Activated CD4-positive, alpha-beta memory T cell treated with anti-CD3 and anti-CD28 coated beads, Interleukin-2, amount 10 ng/mL, durations not matched to agents 7 days and 5 days (primary cell): Measurements from ENCODE around the gene FBXL2. TPM values are rescaled to one million over a fixed set of nuclear protein-coding genes. Genes with fewer than 3 reads are reported as not detected.
"Not testable (repeated sequence)": the region's sequence is repeated elsewhere in the genome, so short reads cannot be mapped to it uniquely, and the experiment has no call there.

ENCODE experiments used
- CTCF ChIA-PET: fragments of 350-600 bp; sonication (Branson Sonifier 250); formaldehyde crosslinking; loops from one replicate; lab custom pipeline; 2021; ENCODE audit warnings: antibody characterized with exemption, inconsistent platforms; lab: Charles Lee
- POLR2A ChIA-PET: fragments of 350-600 bp; sonication (Branson Sonifier 250); formaldehyde crosslinking; loops from one replicate; lab custom pipeline; 2021; ENCODE audit warnings: antibody characterized with exemption; lab: Charles Lee
- DNase-seq: peaks from one replicate; pipeline ENCODE4 v3.0.0-alpha.2; 2020
- H3K27ac Mint-ChIP-seq: one replicate; pipeline ENCODE4 v1.8.0; 2021; ENCODE audit warnings: mild to moderate bottlenecking, mixed read lengths
- H3K27me3 Mint-ChIP-seq: one replicate; pipeline ENCODE4 v1.8.0; 2021; ENCODE audit warnings: mixed read lengths
- H3K36me3 Mint-ChIP-seq: one replicate; pipeline ENCODE4 v1.8.0; 2021; ENCODE audit warnings: low read depth, mixed read lengths
- H3K4me1 Mint-ChIP-seq: one replicate; pipeline ENCODE4 v1.8.0; 2021; ENCODE audit warnings: mixed read lengths
- H3K4me3 Mint-ChIP-seq: one replicate; pipeline ENCODE4 v1.8.0; 2021; ENCODE audit warnings: mild to moderate bottlenecking, mixed read lengths
- H3K9me3 Mint-ChIP-seq: one replicate; pipeline ENCODE4 v1.8.0; 2021; ENCODE audit warnings: mixed read lengths
- total RNA-seq, 2 experiments: library from RNA; stranded (reverse); gene quantifications; one replicate each; pipeline ENCODE4 v1.2.3, GENCODE V29; 2021

Gene FBXL2
- total RNA-seq, 2 experiments from 2014 or later = not detected

DNA sequence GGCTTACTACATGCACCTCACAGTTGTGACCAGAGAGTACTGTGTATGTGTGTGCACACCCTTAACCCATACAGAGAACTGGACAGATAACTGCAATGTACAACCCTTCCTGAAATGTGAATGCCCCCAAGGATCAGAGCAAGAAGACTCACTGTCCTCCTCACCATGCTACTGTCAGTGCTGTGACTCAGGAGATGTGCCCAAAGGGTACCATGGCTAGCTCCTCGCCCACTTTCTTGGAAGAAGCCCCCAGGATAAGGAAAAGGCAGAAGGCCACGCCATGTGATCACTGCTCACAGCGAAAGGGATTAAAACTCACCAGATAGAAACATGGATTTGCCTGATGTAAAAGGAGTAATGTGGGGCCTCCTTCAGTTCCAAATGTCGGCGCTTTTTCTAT is 121.2 kb downstream of the FBXL2 start:
- H3K27ac Mint-ChIP-seq = no peak overlapping the region

DNA sequence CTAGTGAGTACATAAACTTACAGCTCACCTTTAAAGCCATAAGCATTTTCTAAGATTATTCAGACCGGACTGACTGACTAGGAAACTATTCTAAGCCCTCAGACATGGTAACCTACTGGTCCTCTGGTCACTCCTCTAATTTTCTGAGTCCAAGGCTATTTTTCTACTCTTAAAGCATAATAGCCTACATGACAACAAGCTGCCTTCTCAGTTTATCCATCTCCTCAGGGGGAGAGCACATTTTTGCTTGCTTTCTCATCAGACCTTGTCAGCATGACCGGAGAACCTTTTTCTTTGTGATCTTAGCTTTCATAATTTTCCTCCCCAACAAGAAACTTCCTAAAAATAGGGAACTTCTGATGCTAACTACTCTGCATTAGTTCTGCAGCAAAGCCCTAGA is 124.5 kb downstream of the FBXL2 start:
- DNase-seq = no peak
- no peaks in the 10 kb centered on the region for H3K9me3 Mint-ChIP-seq
- CTCF ChIA-PET = interaction anchor here (2.0 kb wide), 1 partner anchor 29 kb away, joined by 7 read pairs; no protein-coding TSS in a partner anchor
- POLR2A ChIA-PET = interaction anchor here (1.5 kb wide), 1 partner anchor 17 kb away, joined by 5 read pairs; no protein-coding TSS in a partner anchor
- H3K36me3 Mint-ChIP-seq = peaks cover 56% of the 10 kb centered on the region
- H3K4me3 Mint-ChIP-seq = no peak overlapping the region
- no peak overlapping the region for H3K27ac Mint-ChIP-seq
- no peaks in the 10 kb centered on the region for H3K27me3 Mint-ChIP-seq
- H3K4me1 Mint-ChIP-seq = no peaks in the 10 kb centered on the region

More for the DNA sequence above, 121.2 kb downstream of the FBXL2 start:
- Mint-ChIP-seq H3K4me1 (no peaks in the 10 kb centered on the region), H3K9me3 (no peaks in the 10 kb centered on the region), H3K4me3 (no peak overlapping the region), H3K27me3 (no peaks in the 10 kb centered on the region), H3K36me3 (peaks cover 70% of the 10 kb centered on the region)
- no peak for DNase-seq
- ChIA-PET CTCF (no interaction called here), POLR2A (no interaction called here)

DNA sequence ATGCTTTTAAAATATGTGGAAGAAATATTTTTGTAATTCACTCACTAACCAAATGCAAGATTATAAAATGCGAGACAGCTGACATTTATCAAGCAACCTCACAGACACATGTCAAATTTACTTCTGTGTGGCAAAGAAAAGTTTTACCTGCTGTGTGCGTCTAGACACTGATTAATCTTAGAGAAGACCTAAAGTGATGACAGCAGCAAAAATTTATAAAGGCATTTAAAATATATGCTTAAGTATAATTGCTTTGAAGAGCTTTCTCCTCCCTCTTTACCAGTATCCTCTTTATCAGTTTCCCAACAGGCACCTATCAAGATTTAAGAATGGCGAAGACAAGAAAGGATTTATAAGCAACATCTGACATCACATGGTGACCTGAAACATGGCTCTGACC is 125.7 kb downstream of the FBXL2 start:
- Mint-ChIP-seq H3K9me3 (no peaks in the 10 kb centered on the region), H3K27me3 (no peaks in the 10 kb centered on the region), H3K36me3 (peaks cover 58% of the 10 kb centered on the region), H3K4me1 (no peaks in the 10 kb centered on the region), H3K27ac (no peak overlapping the region), H3K4me3 (no peak overlapping the region)
- DNase-seq = no peak
- POLR2A ChIA-PET = no interaction called here
- CTCF ChIA-PET = no interaction called here

DNA sequence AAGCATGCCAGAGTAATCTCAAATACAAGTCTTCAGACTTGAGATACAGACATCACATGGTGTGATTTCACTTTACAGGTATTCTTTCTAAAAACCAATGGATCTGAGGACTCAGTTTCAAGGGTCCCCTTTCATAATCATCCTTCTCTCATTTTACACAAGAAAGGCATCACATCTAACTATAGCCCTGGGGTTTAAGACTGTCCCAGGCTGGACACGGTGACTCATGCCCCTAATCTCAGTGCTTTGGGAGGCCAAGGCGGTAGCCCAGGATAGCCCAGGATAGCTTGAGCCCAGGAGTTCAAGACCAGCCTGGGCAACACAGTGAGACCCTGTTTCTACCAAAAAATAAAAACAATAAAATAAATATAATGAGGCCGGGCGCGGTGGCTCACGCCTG is 126.5 kb downstream of the FBXL2 start:
- Mint-ChIP-seq H3K27ac (no peak overlapping the region), H3K9me3 (no peaks in the 10 kb centered on the region), H3K27me3 (no peaks in the 10 kb centered on the region), H3K4me3 (no peak overlapping the region), H3K4me1 (no peaks in the 10 kb centered on the region), H3K36me3 (peaks cover 59% of the 10 kb centered on the region)
- no peak for DNase-seq
- CTCF ChIA-PET = no interaction called here
- POLR2A ChIA-PET = no interaction called here

DNA sequence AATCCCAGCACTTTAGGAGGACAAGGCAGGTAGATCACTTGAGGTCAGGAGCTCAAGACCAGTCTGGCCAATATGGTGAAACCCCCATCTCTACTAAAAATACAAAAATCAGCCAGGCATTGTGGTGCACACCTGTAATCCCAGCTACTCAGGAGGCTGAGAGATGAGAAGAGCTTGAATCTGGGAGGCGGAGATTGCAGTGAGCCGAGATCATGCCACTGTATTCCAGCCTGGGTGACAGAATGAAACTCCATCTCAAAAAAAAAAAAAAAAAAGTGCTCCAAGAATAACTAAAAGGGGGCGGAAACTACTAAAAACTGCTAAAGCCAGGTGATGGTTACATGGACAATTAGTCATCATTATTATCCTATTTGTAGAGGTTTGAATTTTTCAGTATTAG is 133.6 kb downstream of the FBXL2 start:
- H3K27ac Mint-ChIP-seq, DNase-seq, H3K4me1 Mint-ChIP-seq, H3K27me3 Mint-ChIP-seq, CTCF ChIA-PET, H3K9me3 Mint-ChIP-seq, H3K4me3 Mint-ChIP-seq: not testable (repeated sequence)
- POLR2A ChIA-PET = interaction anchor here (1.3 to 1.4 kb wide), 2 partner anchors 28 to 30 kb away, joined by 3 read pairs; no protein-coding TSS in a partner anchor
- peaks cover 66% of the 10 kb centered on the region for H3K36me3 Mint-ChIP-seq

DNA sequence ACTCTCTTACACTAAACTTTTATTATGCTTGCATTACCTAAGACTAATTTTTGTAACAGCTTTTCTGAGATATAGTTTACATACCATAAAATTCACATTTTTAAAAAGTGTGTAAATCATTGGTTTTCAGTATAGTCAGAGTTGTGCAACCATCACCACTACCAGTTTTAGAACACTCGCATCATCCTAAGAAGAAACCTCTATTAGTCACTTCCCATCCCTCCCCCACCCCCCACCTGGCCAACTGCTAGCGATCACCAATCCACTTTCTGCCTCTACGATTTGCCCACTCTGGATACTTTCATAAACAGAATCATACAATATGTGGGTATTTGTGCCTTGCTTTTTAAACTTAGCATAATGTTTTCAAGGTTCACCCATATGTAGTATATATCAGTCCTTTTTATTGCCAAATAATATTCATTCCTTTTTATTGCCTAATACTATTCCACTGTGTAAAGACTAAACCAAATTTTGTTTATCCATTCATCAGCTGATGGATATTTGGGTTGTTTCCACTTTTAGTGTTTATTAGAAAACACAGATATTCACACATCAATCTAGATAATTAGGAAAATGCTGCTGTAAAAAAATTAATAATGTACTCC is 139.9 kb downstream of the FBXL2 start:
- H3K4me1 Mint-ChIP-seq = peaks cover 21% of the 10 kb centered on the region
- no peak overlapping the region for H3K4me3 Mint-ChIP-seq
- H3K27ac Mint-ChIP-seq = peak overlapping the region; percentile 11
- peaks cover 76% of the 10 kb centered on the region for H3K36me3 Mint-ChIP-seq
- POLR2A ChIA-PET = interaction anchor here (1.5 kb wide), 1 partner anchor 22 kb away, joined by 3 read pairs; no protein-coding TSS in a partner anchor
- H3K9me3 Mint-ChIP-seq = peaks cover 4% of the 10 kb centered on the region
- H3K27me3 Mint-ChIP-seq = no peaks in the 10 kb centered on the region
- DNase-seq = no peak
- CTCF ChIA-PET = no interaction called here

DNA sequence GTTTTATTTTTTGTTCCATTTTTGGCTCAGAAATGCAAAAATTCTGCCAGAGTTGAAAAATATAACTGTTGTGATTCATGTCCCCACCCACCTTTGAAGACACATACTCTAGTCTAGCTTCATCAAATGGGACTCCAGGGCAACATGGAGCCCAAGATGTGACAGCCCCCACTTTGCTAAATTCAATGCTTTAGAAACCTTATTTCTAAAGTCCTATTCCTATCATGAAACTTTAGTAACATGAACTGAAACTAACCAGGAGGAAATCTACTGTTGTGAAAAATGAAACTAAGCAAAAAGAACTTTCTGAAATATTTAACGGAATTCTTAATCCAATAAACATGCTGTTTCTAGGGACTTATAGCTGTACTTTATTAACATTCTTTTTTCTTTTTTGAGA is 142.7 kb downstream of the FBXL2 start:
- H3K4me3 Mint-ChIP-seq = no peak overlapping the region
- peaks cover 71% of the 10 kb centered on the region for H3K36me3 Mint-ChIP-seq
- DNase-seq = no peak
- CTCF ChIA-PET = no interaction called here
- no peaks in the 10 kb centered on the region for H3K27me3 Mint-ChIP-seq
- POLR2A ChIA-PET = interaction anchor here (0.8 to 2.2 kb wide), 3 partner anchors 15 to 21 kb away, joined by 3 to 7 read pairs (median 6); partner anchors contain the start of gene UBP1
- peaks cover 4% of the 10 kb centered on the region for H3K9me3 Mint-ChIP-seq
- H3K4me1 Mint-ChIP-seq = peaks cover 21% of the 10 kb centered on the region
- H3K27ac Mint-ChIP-seq = peak overlapping the region; percentile 44

- POLR2A ChIA-PET = interaction anchor here (2.2 kb wide), 1 partner anchor 18 kb away, joined by 7 read pairs; no protein-coding TSS in a partner anchor
- no peak for DNase-seq
- peaks cover 21% of the 10 kb centered on the region for H3K4me1 Mint-ChIP-seq
- H3K4me3 Mint-ChIP-seq = no peak overlapping the region
- H3K27me3 Mint-ChIP-seq = no peaks in the 10 kb centered on the region
- no peak overlapping the region for H3K27ac Mint-ChIP-seq
- CTCF ChIA-PET = no interaction called here
- peaks cover 4% of the 10 kb centered on the region for H3K9me3 Mint-ChIP-seq
- H3K36me3 Mint-ChIP-seq = peaks cover 65% of the 10 kb centered on the region
Measured at GRCh38 chr3:33420966-33421365, 143.7 kb downstream of the FBXL2 start.

DNA sequence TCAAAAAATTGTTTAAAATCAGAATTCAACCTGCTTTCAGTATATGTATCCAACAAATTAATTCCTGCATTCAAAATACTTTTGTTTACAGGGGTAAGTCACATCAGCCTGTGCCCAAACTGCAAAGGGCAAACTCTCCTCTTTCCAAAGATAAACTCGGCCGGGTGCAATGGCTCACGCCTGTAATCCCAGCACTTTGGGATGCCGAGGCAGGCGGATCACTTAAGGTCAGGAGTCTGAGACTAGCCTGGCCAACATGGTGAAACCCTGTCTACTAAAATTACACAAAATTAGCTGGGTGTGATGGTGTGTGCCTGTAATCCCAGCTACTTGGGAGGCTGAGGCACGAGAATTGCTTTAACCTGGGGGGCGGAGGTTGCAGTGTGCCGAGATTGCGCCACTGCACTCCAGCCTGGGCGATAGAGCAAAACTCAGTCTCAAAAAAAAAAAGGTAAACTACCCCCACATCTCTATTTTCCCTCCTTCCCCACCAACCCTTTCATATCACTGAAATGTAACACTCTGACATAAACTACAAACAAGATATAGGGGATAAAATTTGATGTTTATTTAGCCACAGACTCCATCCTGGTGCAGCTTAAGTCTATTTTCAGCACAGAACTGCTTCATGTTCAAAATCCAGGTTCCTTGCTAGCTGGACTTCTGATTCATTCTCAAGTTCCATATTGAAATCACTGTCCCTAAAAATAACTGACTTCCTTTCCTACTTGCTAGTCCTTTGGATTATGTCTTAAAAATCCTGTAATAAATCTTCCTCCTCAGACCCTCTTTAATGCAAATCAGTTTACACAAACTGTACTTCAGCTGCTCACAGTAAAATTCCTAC is 147.6 kb downstream of the FBXL2 start:
- Mint-ChIP-seq H3K9me3 (peaks cover 2% of the 10 kb centered on the region), H3K27me3 (no peaks in the 10 kb centered on the region), H3K27ac (no peak overlapping the region), H3K4me1 (peaks cover 29% of the 10 kb centered on the region), H3K4me3 (no peak overlapping the region), H3K36me3 (peaks cover 36% of the 10 kb centered on the region)
- POLR2A ChIA-PET = interaction anchor here (4.4 kb wide), 1 partner anchor 14 kb away, joined by 21 read pairs; the partner anchor contains the start of gene UBP1
- DNase-seq = no peak
- CTCF ChIA-PET = no interaction called here

GRCh38 chr3:33425453-33425852 is 148.2 kb downstream of the FBXL2 start:
- ChIA-PET CTCF (no interaction called here), POLR2A (interaction anchor here (4.4 kb wide), 1 partner anchor 13 kb away, joined by 21 read pairs; the partner anchor contains the start of gene UBP1)
- DNase-seq = no peak
- H3K9me3 Mint-ChIP-seq = peaks cover 2% of the 10 kb centered on the region
- H3K27ac Mint-ChIP-seq = no peak overlapping the region
- peaks cover 33% of the 10 kb centered on the region for H3K36me3 Mint-ChIP-seq
- peaks cover 32% of the 10 kb centered on the region for H3K4me1 Mint-ChIP-seq
- no peaks in the 10 kb centered on the region for H3K27me3 Mint-ChIP-seq
- no peak overlapping the region for H3K4me3 Mint-ChIP-seq

DNA sequence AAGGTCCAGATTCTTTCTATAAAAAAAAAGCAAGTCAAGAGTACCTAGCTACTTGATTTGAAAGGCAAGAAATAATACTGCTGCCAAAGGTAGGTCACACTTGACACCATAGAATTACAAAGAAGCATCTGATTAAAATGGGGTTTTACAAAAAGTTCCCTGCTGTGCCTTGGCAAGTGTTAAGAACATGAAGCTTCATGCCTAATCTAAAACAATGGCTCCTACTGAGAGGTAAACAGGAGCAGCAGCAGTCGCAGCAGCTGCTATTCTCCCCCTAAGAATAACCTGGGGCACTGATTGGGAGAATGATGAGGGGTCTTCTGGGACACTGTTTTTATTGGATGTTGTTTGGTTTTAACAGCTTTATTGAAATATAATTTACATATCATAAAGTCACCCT is 148.8 kb downstream of the FBXL2 start:
- peaks cover 29% of the 10 kb centered on the region for H3K36me3 Mint-ChIP-seq
- POLR2A ChIA-PET = interaction anchor here (4.4 kb wide), 1 partner anchor 13 kb away, joined by 21 read pairs; the partner anchor contains the start of gene UBP1
- no peak overlapping the region for H3K27ac Mint-ChIP-seq
- peaks cover 37% of the 10 kb centered on the region for H3K4me1 Mint-ChIP-seq
- CTCF ChIA-PET = no interaction called here
- no peaks in the 10 kb centered on the region for H3K27me3 Mint-ChIP-seq
- no peak overlapping the region for H3K4me3 Mint-ChIP-seq
- no peak for DNase-seq
- peaks cover under 1% of the 10 kb centered on the region for H3K9me3 Mint-ChIP-seq

DNA sequence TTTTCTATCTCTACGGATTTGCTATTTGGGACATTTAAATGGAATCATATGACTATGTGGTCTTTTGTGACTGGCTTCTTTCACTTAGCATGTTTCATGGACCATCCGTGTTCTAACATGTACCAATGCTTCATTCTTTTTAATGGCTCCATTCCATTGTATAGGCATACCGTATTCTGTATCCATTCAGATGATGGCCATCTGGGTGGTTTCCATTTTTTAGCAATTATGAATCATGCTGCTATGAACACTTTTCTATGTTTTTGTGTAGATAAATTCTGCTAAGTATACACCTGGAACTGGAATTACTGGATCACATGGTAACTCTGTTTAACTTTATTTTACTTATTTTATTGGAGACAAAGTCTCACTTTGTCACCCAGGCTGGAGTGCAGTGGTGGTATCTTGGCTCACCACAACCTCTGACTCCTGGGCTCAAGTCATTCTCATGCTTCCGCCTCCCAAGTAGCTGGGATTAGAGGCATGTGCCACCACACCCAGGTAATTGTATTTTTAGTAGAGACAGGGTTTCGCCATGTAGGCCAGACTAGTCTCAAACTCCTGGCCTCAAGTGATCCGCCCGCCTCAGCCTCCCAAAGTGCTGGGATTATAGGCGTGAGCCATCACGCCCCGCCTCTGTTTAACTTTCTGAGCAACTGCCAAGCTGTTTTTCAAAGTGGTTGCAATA is 149.5 kb downstream of the FBXL2 start:
- H3K27ac Mint-ChIP-seq = no peak overlapping the region
- H3K4me3 Mint-ChIP-seq = no peak overlapping the region
- no peaks in the 10 kb centered on the region for H3K9me3 Mint-ChIP-seq
- H3K4me1 Mint-ChIP-seq = peaks cover 42% of the 10 kb centered on the region
- DNase-seq = no peak
- peaks cover 24% of the 10 kb centered on the region for H3K36me3 Mint-ChIP-seq
- ChIA-PET POLR2A (interaction anchor here (0.7 to 4.4 kb wide), 2 partner anchors 12 to 295 kb away, joined by 3 to 21 read pairs; partner anchors contain the start of gene UBP1), CTCF (interaction anchor here (1.1 kb wide), 1 partner anchor 54 kb away, joined by 3 read pairs; no protein-coding TSS in a partner anchor)
- H3K27me3 Mint-ChIP-seq = no peaks in the 10 kb centered on the region
